Esophagus (tissue), 2 donors: Measurements from ENCODE around the gene ZNF565. TPM values are rescaled to one million over a fixed set of nuclear protein-coding genes. Genes with fewer than 3 reads are reported as not detected.

Source experiments
- H3K27ac ChIP-seq, 2 donors: one replicate each; pipeline ENCODE4 v1.5.1; 2013; ENCODE audit warnings: low read depth in 2 of 2, mild to moderate bottlenecking in 2 of 2, inconsistent platforms in 1 of 2, low read length in 1 of 2, moderate library complexity in 1 of 2
- H3K27me3 ChIP-seq, 2 donors: one replicate each; pipeline ENCODE4 v1.6.1; 2013; ENCODE audit warnings: low read length in 2 of 2, control low read depth in 1 of 2, mild to moderate bottlenecking in 1 of 2; ENCODE audit not compliant: insufficient read depth in 2 of 2, control insufficient read depth in 1 of 2
- H3K36me3 ChIP-seq, 2 donors: one replicate each; pipeline ENCODE4 v1.6.1; 2013; ENCODE audit warnings: low read length in 1 of 2; ENCODE audit not compliant: control insufficient read depth in 2 of 2, insufficient read depth in 2 of 2
- H3K4me1 ChIP-seq, 2 donors: one replicate each; pipeline ENCODE4 v1.6.1; 2013; ENCODE audit warnings: low read length in 1 of 2; ENCODE audit not compliant: control insufficient read depth in 2 of 2, insufficient read depth in 2 of 2
- H3K4me3 ChIP-seq, 2 donors: one replicate each; pipeline ENCODE4 v1.5.1; 2013; ENCODE audit warnings: low read length in 2 of 2, mild to moderate bottlenecking in 2 of 2, low read depth in 1 of 2, moderate library complexity in 1 of 2
- H3K9me3 ChIP-seq, 2 donors: one replicate each; pipeline ENCODE4 v1.6.1; 2013; ENCODE audit warnings: mild to moderate bottlenecking in 2 of 2, low read depth in 1 of 2, low read length in 1 of 2, moderate library complexity in 1 of 2; ENCODE audit not compliant: control insufficient read depth in 2 of 2, insufficient read depth in 1 of 2
- WGBS, 2 donors: extraction: QIAGEN DNeasy Blood & Tissue Kit; methylation state at CpG; one replicate each; pipeline ENCODE4 v1.1.7; 2013; 5-methylcytosine and 5-hydroxymethylcytosine counted together
- polyA plus RNA-seq, 2 donors: library from polyadenylated mRNA; stranded (reverse); fragments of 200-250 nt; gene quantifications; one replicate each; pipeline ENCODE4 v1.2.3, GENCODE V29; 2013
- donor health status: healthy with polysubstance abuse.
- donor health status: Bipolar disorder and iron deficiency.

ZNF565 gene
- polyA plus RNA-seq, result 1 to 10 TPM; 1.9 to 3.5 TPM

- Histone ChIP-seq H3K27me3 (no peaks in the 10 kb centered on the region), H3K4me3 (peak within 1 kb of the TSS; percentile 80 to 98), H3K27ac (peak within 1 kb of the TSS; percentile 93 to 99), H3K4me1 (peaks cover 0 to 5% of the 10 kb centered on the region in 2 donors), H3K9me3 (no peaks in the 10 kb centered on the region), H3K36me3 (no peaks in the 10 kb centered on the region)
- 0 to 1% methylated on average over 73 of the region's 73 CpGs for WGBS, 2 donors
These were observed at the start of gene ZNF565, which contains the start of gene ZNF146 for GRCh38 chr19:36214386-36215275. Gene ZNF565, minus strand, starts transcription at chr19:36214665. Its CDS starts 12,680 bp downstream, at chr19:36201985. Gene ZNF146, plus strand, starts transcription at chr19:36215106. Its CDS starts 21,335 bp downstream, at chr19:36236441.

- Histone ChIP-seq H3K27ac (no peak overlapping the region), H3K9me3 (peaks cover 0 to 35% of the 10 kb centered on the region in 2 donors), H3K4me3 (no peak overlapping the region), H3K4me1 (no peaks in the 10 kb centered on the region), H3K27me3 (no peaks in the 10 kb centered on the region), H3K36me3 (no peaks in the 10 kb centered on the region)
- 95% methylated on average over 20 of the region's 20 CpGs for WGBS, 2 donors
These were observed 44.7 kb upstream of the ZNF565 start for GRCh38 chr19:36259211-36259610.

GRCh38 chr19:36258028-36258875 lies 43.8 kb upstream of the ZNF565 start:
- Histone ChIP-seq H3K27ac (no peak overlapping the region), H3K27me3 (no peaks in the 10 kb centered on the region), H3K36me3 (no peaks in the 10 kb centered on the region), H3K4me3 (peak overlapping the region in 1 of 2 donors; percentile 37), H3K9me3 (peaks cover 0 to 35% of the 10 kb centered on the region in 2 donors), H3K4me1 (no peaks in the 10 kb centered on the region)
- WGBS, 2 donors, result 88 to 90% methylated on average over 29 of the region's 29 CpGs

- 14 to 21% methylated on average over 29 to 37 of the region's 37 CpGs for WGBS, 2 donors
- H3K4me3 ChIP-seq, result peak overlapping the region in 1 of 2 donors; percentile 37
- no peaks in the 10 kb centered on the region for H3K27me3 ChIP-seq
- H3K9me3 ChIP-seq, result peaks cover 2 to 36% of the 10 kb centered on the region in 2 donors
- no peaks in the 10 kb centered on the region for H3K36me3 ChIP-seq
- no peaks in the 10 kb centered on the region for H3K4me1 ChIP-seq
- no peak overlapping the region for H3K27ac ChIP-seq
These were observed 43.0 kb upstream of the ZNF565 start for GRCh38 chr19:36257520-36257876.

- Histone ChIP-seq H3K27ac (no peak overlapping the region), H3K4me3 (peak overlapping the region in 1 of 2 donors; percentile 37), H3K9me3 (peaks cover 4 to 38% of the 10 kb centered on the region in 2 donors), H3K27me3 (no peaks in the 10 kb centered on the region), H3K4me1 (no peaks in the 10 kb centered on the region), H3K36me3 (no peaks in the 10 kb centered on the region)
- 68 to 72% methylated on average over 39 to 42 of the region's 42 CpGs for WGBS, 2 donors
These were observed 42.5 kb upstream of the ZNF565 start for GRCh38 chr19:36256853-36257519.

- H3K36me3 ChIP-seq, result no peaks in the 10 kb centered on the region
- H3K4me1 ChIP-seq, result no peaks in the 10 kb centered on the region
- no peak overlapping the region for H3K4me3 ChIP-seq
- WGBS, 2 donors, result 95 to 98% methylated on average over 15 of the region's 15 CpGs
- no peaks in the 10 kb centered on the region for H3K27me3 ChIP-seq
- peaks cover 4 to 38% of the 10 kb centered on the region in 2 donors for H3K9me3 ChIP-seq
- H3K27ac ChIP-seq, result no peak overlapping the region
These were observed 41.6 kb upstream of the ZNF565 start for GRCh38 chr19:36256064-36256463.

GRCh38 chr19:36255316-36255715 lies 40.9 kb upstream of the ZNF565 start:
- 96 to 97% methylated on average over 28 of the region's 28 CpGs for WGBS, 2 donors
- no peaks in the 10 kb centered on the region for H3K27me3 ChIP-seq
- no peaks in the 10 kb centered on the region for H3K36me3 ChIP-seq
- no peak overlapping the region for H3K27ac ChIP-seq
- H3K9me3 ChIP-seq, result peaks cover 4 to 38% of the 10 kb centered on the region in 2 donors
- H3K4me3 ChIP-seq, result no peak overlapping the region
- H3K4me1 ChIP-seq, result no peaks in the 10 kb centered on the region

GRCh38 chr19:36254848-36255247 lies 40.4 kb upstream of the ZNF565 start:
- H3K27ac ChIP-seq, result no peak overlapping the region
- no peak overlapping the region for H3K4me3 ChIP-seq
- H3K36me3 ChIP-seq, result no peaks in the 10 kb centered on the region
- no peaks in the 10 kb centered on the region for H3K27me3 ChIP-seq
- H3K4me1 ChIP-seq, result no peaks in the 10 kb centered on the region
- H3K9me3 ChIP-seq, result peaks cover 4 to 38% of the 10 kb centered on the region in 2 donors
- 84 to 93% methylated on average over 11 of the region's 11 CpGs for whole genome bisulfite sequencing, 2 donors

GRCh38 chr19:36252047-36252446 lies 37.6 kb upstream of the ZNF565 start:
- Histone ChIP-seq H3K27ac (no peak overlapping the region), H3K4me1 (no peaks in the 10 kb centered on the region), H3K36me3 (no peaks in the 10 kb centered on the region), H3K4me3 (no peak overlapping the region), H3K9me3 (peaks cover 4 to 23% of the 10 kb centered on the region in 2 donors), H3K27me3 (no peaks in the 10 kb centered on the region)
- 62 to 76% methylated on average over 1 of the region's 1 CpG for WGBS, 2 donors
